Stimulated activated CD4-positive, alpha-beta T cell treated with anti-CD3 and anti-CD28 coated beads, Interleukin-4, amount 100 ng/mL, for 1 hour (primary cell): ENCODE data around the gene APBB2.
"Not testable (repeated sequence)": the region's sequence is repeated elsewhere in the genome, so short reads cannot be mapped to it uniquely, and the experiment has no call there.

Experiments used
- DNase-seq: peaks from one replicate; pipeline ENCODE4 v3.0.0-alpha.2; 2020

The APBB2 gene

DNA sequence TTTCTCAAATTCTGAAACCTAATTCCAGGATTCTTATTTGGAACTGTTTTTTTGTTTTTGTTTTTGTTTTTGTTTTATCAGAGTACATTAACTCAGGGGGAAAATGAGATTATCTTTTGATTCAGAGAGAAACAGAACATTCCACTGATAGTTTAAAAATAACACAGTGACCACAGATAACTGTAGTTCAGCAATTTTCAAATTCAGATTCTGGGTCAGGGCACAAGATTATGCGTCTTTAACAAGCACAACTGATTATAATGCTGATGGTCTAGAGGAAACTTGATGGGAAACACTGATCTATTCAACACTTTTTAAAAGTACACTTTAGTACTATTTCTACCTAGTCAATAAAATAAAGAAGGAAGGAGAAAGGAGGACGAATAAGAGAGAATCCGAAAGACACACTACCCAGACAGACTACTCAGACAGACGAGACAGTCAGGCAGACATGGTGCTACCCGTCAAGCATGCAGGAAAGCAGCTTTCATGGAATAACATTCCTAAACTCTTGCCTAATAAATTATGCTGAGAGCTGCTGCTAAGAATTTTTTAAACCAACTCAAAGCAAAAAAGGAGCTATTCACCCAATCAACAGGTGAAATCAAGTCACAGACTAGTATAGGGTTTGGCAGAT is 59.0 kb downstream of the APBB2 start:
- no peak for DNase-seq

DNA sequence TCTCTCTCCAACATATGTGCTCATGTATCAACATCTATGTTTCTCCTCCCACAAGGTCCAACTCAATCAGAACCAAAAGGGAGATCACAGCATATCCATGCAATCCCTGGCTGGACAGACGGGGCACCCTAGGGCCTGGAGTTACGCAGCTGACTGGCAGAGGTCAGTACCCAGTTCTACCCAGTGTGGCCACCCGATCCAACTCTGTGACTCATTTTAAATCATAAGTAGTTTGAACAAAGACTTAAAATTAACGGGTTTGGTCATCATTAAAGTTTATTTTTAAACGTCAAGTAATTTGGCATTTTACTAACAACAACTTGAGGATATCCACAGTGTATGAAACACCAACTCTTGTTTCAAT is 59.5 kb downstream of the APBB2 start:
- DNase-seq = no peak

DNA sequence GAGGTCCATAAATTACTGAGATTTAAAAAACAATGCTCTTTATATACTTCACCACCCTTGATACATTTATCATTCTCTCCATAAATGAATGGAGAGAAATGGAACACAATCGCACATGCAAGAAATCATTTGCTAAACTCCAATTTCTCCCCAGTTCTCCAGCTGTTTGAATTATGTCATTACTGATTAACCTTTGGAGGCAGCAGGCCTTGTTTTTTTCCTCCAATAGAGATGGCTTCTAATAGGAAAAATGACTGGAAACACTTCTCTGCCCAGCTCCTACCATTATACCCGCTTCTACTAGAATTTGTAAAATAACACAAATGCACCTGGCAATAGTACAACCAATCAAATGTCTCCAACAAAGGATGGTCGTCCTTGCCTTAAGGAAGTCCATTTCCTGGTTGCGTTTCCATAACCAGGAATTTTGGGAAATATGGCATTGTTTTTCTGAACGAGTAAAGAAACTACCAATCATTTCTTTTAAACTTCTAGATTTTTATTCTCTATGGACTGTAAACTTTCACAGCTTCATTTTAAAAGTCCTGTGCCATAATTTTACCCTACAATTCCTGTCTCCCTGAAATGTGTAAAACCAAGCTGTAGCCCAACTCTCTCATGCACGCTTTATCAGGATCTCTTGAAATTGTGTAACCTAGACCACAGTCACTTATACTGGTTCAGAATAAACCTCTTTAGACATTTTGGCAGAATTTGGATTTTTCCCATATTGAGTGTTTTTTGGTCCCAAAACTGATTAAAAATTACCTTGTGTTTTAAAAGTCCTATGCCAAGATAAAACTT is 60.1 kb downstream of the APBB2 start:
- DNase-seq = no peak

DNA sequence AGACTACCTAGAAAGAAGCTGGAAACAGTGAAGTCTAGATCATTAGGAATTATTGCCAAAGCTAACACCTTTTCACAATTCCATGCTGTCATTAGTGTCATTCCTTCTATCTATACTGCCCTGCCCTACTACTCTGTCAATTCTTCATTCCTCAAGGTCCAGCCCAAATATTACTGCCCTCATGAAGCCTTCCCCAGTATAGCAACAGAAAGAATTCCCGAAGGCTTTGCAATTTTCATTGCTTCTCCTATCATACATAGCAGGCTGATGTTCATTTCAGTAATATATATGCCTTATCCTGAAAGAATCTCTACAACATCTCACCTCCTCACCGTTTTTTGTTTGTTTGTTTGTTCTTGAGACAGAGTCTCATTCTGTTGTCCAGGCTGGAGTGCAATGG is 63.9 kb downstream of the APBB2 start:
- DNase-seq = no peak

DNA sequence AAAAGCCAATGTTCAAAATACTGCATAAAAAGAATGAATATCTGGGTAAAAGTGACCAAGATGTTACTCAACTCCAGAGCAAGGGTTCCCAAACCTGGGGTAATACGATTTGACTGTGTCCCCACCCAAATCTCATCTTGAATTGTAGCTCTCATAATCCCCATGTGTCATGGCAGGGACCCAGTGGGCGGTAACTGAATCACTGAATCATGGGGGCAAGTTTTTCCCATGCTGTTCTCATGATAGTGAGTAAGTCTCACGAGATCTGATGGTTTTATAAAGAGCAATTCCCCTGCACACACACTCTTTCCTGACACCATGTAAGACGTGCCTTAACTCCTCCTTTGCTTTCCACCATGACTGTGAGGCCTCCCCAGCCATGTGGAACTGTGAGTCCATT is 64.8 kb downstream of the APBB2 start:
- DNase-seq = not testable (repeated sequence)

DNA sequence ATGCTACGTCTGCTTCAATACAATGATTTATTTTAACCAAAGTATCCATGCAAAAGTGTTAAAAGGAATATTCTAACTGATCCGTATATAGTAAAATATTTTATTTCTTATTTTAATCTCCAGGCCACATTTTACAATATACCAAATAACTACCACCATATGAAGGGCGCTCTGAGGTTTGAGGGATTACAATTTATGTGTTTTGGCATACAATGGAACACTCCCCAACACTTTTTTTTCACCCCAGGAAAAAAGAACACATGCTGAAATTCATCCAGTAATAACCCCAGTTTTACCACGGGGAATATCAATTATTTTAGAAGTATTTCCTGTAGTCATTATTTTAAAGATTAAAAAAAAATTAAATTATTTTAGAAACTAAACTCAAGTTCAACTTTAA is 65.4 kb downstream of the APBB2 start:
- no peak for DNase-seq

DNA sequence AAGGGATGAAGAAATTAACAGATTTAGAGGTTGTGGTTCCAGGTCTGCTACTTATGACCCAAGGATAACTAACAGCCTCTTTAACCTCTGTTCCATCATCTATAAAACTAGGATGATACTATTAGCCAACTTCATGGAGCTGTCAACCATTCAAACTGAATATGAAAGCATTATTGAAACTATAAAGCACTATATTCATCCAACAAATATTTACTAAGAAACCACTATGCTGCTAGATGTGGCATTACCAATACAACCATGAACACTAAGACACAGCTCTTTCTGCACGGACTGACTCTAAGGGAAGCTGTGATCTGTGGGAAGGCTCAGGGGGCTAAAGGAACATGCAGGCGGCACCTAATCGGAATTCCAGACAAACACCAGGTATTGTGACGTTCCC is 66.0 kb downstream of the APBB2 start:
- DNase-seq = no peak

DNA sequence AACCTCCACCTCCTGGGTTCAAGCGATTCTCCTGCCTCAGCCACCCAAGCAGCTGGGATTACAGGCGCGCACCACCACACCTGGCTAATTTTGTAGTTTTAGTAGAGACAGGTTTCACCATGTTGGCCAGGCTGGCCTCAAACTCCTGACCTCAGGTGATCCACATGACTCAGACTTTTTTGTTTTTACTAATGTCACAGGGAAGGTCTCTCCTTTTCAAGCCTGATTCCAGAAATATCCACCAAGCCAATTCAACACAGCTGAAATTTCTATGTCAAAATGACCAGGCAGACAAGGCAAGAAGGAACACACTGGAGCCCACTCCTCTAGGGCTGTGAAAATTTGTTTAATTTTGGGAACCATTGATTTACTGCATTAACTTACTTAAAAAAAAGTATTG is 66.8 kb downstream of the APBB2 start:
- DNase-seq = not testable (repeated sequence)

DNA sequence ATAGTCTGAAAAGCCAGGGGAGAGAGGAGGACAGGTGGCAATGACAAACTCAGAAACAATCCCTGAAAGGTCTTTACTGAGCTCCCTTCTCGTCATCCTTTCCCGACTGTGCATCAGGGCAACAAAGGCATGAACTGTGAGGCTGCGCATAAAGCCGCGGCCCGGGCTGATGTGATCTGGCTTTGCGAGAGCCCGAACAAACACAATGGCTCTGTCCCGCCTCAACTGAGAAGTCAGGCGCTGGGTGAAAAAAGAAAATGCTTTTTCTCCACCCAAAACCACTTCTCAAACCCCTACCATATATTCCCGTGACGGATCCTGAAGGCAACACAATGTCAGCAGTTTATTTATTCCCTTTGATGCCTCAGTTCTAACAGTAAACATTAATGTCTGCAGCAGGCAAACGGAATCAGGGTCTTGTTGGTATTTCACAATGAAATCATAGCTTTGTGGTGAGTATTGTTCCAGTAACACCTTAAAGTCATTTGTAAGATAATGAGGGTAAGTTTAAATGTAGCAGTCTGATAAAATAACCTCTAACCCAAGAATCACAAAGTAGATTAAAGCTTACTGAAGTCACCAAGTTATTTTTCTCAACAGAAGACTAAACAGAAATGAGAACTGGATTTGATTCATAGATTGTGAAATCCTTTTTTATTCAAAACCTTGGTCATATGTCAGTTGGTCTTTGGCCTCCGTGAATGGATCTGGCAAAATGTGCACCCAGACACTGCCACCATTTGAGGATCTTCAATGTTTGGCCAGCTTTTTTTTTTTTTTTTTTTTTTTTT is 67.4 kb downstream of the APBB2 start:
- no peak for DNase-seq

DNA sequence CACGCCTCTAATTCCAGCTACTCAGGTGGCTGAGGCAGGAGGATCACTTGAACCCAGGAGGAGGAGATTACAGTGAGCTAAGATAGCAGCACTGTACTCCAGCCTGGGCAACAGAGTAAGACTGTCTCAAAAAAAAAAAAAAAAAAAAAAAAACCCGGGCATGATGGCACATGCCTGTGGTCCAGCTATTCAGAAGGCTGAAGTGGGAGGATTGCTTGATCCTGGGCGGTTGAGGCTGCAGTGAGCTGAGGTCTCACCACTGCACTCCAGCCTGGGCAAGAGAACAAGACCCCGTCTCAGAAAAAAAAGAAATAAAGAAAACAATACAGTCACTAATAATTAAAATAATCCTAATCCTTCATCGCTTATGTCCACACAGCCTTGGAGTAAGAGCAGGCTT is 68.1 kb downstream of the APBB2 start:
- no peak for DNase-seq

DNA sequence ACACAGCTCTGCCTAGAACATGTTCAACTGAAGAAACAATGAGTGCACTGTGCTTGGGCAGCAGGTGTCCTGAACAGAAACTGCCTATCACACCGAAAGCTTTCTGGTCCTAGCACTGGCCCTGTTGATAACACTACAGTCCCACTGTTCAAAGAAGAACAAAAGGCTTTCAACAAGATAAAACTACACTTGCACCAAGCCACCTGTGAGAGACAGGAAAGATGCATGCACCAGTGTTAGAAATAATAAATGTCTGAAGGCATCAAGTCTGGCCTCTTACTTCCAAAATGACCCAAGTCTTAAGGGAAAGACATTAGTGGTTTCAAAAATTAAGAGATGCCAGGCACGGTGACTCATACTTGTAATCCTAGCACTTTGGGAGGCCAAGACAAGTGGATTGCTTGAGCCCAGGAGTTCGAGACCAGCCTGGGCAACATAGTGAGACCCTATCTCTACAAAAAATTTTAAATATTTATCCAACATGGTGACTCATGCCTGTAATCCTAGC is 68.7 kb downstream of the APBB2 start:
- DNase-seq = no peak

DNA sequence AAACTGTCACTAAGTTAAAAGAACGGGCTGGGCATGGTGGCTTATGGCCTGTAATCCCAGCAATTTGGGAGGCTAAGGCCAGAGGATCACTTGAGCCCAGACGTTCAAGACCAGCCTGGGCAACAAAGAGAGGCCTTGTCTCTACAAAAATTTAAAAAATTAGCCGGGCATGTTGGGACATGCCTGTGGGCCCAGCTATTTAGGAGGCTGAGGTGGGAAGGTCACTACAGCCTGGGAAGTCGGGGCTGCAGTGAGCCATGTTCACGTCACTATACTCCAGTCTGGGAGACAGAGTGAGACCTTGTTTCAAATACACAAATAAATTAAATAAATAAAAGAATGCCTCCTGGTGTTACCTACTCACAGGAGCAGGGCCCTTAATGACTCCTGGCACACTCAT is 69.5 kb downstream of the APBB2 start:
- no peak for DNase-seq

DNA sequence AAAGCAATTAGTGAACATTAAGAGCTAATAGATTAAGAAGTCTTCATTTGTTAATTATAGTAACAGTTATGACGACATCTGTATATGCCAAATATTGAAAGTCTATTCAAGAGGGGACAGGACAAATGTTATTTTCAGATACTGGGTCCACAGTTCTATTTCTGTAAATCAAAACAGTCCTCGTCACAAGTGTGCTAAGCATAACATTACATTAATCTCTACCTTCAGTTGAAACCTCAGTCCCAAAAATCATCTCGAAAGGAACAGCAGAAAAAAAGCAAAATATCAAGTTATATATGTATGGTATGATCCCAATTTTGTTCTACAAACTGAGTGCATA is 70.3 kb downstream of the APBB2 start:
- DNase-seq = no peak

DNA sequence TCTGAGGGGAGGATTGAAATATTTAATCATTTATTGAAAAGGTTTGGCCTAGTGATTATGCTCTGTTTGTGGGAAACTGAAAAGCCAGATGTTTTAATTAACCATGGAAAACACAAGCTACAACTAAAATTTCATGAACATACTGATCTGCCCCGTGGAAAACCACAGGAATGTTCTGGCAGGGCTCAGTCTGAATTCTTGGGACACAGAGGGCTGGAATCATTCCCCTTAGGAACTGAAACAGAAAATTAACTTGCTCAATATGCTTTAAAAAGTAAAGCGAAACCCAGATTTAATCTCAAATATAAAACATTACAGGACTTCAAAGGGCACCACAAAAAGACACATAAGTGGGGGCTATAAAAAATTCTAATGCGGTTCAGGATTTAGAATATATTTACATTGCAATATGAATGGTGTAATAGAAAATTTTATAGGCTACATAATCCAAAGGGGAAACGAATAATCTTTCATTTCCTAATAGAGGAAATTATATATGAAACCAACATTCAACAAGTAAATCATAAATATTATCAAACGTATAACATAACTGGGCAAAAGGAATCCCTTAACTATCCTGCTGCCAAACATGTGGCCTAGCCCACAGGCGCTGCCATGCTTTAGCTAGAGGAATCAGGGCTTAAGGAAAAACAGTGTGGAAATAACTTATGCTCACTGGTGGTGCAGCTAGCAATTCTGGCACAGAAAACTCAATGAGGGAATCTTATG is 70.9 kb downstream of the APBB2 start:
- DNase-seq = no peak

DNA sequence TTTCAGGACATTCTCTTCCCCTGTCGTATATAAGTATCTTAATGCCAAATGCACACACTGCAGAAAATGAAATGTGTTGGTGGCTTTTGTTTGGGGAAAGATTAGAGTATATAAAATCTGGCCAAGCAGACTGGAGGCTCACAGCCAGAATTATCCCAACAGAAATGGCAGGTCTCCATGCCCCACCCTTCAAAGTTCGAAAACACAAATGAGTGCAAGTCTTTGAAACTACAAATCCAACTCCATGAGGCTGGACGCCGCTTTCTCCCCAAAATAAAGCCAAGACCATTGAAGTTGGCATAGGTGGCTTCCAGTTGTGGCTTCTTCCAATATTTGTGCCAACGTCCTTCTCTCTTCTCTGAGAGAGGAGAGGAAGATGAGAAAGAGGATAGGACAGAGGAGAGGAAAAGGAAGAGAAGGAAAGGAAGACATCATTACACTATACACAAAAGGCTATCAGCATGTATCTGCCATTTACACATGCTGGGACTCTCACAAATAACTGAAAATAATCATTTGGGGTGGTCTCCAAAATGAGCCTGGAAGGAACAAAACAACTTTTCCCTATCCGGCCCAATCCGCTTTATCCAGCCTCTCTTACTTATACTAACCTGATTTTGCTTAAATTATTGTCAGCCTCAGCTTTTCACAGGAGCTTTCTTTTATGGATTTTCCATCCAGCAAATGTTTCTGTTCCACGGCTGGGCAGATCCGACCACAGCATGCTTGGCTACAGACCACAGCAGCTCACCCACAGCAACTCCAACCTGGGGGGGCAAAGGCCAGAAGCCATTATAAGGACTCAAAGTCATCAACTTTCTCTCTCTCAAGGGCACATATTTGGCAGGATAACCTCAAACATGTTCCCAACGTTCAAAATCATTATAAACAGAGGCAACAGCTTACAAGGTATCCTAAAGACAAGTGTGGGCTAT is 71.7 kb downstream of the APBB2 start:
- DNase-seq = no peak

DNA sequence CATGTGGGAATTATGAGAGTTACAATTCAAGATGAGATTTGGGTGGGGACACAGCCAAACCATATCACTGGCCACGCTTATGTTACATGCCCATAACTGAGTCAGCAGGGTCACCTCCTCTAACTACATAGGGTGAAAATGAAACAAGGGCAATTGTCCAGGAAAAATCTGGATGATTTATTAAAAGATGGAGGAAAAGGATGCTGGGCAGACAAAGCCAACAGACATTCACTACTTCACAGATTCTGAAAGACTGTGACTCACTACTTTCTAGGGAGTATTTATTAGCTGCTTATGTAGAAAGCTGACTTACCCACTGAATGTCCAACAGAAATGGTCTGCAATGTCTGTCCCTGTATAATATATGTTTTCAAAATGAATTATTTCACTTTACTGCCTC is 72.4 kb downstream of the APBB2 start:
- DNase-seq = no peak

DNA sequence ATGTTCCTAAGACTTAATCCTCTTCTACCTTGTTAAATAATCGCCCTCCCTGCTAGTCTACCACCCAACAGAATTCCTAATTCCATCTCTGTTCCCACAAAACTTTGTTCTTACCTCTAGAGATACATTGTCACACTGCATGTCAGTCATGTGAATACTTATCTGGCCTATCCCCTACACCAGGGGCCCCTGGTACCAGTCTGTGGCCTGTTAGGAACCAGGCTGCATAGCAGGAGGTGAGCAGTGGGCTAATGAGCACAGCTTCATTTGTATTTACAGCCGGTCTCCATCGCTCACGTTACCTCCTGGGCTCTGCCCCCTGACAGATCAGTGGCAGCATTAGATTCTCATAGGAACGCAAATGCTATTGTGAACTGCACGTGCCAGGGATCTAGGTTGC is 73.9 kb downstream of the APBB2 start:
- no peak for DNase-seq

DNA sequence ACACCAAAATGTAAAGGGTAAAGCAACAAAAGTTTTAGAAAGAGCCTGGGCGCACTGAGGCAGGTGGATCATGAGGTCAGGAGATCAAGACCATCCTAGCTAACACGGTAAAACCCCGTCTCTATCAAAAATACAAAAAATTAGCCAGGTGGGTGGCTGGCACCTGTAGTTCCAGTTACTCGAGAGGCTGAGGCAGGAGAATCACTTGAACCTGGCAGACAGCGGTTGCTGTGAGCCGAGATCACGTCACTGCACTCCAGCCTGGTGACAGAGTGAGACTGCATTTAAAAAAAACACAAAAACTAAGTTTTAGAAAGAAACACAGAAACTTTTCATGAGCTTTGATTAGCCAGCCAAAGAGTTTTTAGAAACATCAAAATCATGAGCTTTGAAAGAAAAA is 76.5 kb downstream of the APBB2 start:
- no peak for DNase-seq

DNA sequence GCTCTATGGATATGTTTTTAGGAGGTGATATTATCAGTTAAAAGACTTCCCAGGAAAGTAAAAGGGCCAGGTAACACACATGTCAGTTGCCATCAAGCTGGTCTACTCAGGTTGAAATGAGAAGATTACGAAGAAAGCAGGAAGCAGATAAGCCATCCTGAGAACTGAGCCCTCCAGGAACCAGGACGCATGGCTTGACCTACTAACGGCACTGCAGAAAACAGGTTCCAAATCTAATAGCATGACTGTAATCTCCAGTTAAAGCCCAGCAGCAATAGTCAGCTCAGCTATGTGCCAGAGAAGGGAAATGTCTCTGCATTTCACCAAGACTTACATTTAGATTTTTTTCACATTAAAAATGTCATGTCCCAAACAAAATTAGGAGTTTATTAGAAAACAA is 77.9 kb downstream of the APBB2 start:
- DNase-seq = no peak

DNA sequence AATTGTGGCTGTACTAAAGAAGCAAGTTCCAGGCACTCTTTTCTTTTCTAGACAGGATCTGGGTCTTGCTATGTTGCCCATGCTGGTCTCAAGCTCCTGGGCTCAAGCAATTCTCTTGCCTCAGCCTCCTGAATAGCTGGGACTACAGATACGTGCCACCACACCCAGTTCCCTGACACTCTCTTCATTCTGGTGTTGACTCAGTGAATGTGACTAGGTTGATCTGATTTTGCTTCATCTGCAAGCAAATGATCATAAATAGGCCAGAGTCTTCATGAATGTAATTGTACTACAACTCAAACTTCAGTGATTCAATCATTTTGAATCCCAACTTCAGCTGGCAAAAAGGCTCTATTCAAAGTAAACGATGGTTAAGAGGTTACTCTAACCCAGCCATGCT is 78.5 kb downstream of the APBB2 start:
- no peak for DNase-seq

DNA sequence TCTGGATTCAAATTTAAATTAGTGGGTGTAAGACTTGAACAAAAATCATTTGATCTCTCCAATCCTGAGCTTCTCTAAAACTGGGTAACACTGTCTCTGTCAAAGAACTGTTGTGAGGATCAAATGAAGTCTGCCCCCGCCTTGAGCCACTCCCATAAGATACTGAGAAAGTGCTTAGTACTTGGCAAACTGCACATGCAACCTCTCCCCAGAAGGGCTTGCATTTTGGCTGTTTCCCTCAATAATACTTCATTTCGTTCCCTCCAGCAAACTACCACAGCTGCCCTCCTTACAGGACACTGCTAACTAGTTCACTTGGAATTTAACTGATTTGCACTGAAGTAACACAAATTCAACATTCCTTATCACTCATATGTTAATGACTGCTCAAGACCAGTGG is 79.8 kb downstream of the APBB2 start:
- DNase-seq = no peak

DNA sequence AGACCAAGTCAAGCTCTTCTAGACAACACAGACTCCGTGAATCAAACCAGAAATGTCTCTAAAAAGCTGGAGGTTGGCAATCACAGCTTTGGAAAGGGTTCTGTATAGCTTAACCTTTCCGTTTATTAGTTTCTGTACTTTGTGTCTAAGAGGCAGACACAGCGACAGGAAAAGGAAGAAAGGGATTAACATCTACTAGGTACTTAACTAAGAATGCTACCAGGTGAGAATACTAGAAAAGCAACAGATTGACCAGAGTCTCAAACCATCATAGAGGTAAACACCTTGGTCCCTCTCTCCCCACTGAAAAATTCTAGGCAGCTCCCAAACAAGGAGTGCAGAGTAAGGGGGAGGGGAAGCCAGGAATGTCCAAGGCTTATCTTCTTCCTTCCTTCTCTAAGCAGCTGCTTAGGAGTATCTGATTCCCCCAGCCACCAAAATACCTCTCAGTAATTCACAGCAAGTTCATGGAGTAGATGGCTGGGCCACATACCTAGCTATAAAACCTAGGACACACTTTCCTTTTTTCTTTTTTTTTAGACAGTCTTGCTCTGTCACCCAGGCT is 80.8 kb downstream of the APBB2 start:
- no peak for DNase-seq
